ENCODE measurements around the gene KIAA0513.

Gene KIAA0513, protein sequence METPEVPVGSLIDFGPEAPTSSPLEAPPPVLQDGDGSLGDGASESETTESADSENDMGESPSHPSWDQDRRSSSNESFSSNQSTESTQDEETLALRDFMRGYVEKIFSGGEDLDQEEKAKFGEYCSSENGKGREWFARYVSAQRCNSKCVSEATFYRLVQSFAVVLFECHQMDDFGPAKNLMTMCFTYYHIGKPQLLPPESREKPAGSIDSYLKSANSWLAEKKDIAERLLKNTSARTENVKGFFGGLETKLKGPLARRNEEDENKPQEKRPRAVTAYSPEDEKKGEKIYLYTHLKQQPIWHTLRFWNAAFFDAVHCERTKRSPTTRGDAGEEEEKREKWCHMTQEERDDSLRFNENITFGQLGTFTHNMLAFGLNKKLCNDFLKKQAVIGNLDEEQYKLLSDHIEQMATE

DNA sequence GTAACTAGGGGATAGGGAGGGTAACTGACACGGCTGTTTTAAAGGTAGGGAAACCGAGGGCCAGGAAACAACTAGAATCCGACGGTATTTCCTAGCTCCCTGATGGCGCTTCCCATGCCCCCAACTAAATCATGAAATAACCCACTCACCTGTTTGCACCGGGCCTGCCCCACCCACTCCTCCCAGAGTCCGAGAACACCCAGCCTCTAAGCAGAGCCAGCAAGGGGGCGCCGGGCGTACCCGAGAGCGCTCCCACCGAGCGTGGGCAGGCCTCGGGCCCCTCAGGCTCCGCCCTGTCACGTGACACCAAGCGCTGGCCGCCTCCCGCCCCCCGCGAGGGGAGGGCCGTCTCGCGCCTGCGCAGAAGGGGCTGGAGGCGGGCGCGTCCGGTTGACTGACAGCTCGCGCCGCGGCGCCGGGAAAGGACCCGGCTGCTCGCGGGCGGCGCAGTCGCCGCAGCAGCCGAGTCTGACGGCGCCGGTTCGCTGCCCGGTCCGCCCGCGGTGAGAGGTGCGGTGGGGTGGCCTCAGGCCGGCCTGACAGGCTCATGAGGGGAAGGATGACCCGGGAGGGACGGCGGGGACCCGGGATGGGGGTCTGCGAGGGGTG is at the start of gene KIAA0513:
Gene KIAA0513 (plus strand): TSS at position 447 of the 609 bp plus-strand sequence. CDS start 39,277 bp downstream, outside the sequence.
- peak; percentile 97 for DNase-seq (ENCODE audit: low read depth)

GRCh38 chr16:84979516-84979915 is 48.1 kb upstream of the KIAA0513 start:
- no peak for DNase-seq (ENCODE audit: low read depth)

DNA sequence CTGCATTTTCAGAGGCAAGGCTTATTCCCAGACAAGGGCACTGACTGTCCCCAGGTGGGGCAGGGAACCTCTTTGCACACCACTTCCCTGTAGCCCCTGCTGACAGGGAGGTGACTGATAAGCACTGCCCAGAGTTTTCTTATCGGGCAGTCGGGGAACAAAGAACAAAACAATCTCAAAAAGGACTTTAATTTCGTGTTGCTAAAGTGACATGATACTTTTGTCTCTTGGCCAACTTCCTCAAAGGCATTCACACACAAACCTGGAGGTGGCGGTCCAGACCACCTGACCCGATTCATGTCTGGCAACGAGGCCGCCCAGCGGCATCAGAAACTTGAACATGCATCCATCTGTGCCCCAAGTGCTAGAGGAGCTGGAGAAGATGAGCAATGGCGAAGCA is 45.2 kb upstream of the KIAA0513 start:
- DNase-seq (ENCODE audit: low read depth), result no peak

DNA sequence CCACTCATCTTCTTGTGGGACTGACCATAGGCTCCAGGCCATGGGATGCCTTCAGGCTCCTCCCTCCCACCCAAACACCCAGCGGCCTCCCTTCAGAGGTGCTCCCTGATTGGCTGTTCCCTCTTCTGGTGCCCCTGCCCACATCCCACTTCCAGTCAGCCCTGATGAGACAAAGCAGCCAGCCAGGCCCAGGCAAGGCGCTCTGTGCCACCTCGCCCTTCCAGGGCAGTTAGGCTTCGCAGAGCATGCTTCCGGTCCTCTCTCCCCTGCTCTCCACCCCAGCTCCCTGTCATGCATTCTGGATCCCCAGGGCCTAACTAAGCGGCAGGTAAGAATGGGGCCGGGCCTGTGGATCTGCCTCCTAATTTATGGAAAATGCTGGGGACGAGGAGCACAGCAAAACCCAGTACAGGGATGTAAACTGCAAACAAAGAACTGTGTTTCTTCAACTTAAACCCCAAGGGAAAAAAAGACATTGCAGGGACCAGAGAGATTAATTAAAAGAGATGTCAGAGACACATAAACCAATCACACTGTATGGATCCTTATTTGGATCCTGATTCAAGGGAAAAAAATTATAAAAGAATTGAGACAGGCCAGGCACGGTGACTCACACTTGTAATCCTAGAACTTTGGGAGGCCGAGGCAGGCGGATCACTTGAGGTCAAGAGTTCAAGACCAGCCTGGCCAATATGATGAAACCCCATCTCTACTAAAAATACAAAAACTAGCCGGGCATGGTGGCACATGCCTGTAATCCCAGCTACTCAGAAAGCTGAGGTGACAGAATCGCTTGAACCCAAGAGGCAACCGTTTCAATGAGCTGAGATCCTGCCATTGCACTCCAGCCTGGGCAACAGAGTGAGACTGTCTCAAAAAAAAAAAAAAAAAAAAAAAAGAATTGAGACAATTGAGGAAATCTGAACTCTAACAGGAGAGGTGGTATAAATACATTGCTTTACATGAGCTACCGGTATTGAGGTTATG is 42.2 kb upstream of the KIAA0513 start:
- DNase-seq (ENCODE audit: low read depth), result no peak

- DNase-seq (ENCODE audit: low read depth), result no peak
Measured at GRCh38 chr16:84986102-84986501, 41.5 kb upstream of the KIAA0513 start.

- no peak for DNase-seq (ENCODE audit: low read depth)
Measured at GRCh38 chr16:84986879-84987278, 40.7 kb upstream of the KIAA0513 start.

- no peak for DNase-seq (ENCODE audit: low read depth)
Measured at GRCh38 chr16:84988328-84989080, 39.1 kb upstream of the KIAA0513 start.

- DNase-seq (ENCODE audit: low read depth), result no peak
Measured at GRCh38 chr16:84989749-84990620, 37.6 kb upstream of the KIAA0513 start.

DNA sequence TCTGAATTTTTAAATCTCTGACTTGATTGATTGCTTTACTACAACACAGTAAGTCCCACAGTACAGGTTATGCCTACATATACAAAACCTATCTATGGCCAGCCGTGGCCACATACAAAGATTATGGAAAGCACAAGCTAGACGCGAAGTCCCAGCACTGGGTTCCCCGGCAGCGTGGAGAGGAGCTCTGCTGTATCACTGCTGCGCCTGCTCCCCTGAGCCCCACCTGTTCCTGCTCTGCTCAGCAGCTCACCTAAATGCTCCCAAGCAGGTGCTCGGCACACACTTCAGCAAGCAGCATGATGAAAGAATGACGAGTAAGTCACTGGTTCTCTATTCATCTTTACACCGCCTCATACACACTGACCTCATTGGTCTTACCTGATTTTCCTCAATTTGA is 36.8 kb upstream of the KIAA0513 start:
- DNase-seq (ENCODE audit: low read depth), result no peak

- DNase-seq (ENCODE audit: low read depth), result no peak
Measured at GRCh38 chr16:84992717-84993075, 34.9 kb upstream of the KIAA0513 start.

GRCh38 chr16:84993926-84994325 is 33.7 kb upstream of the KIAA0513 start:
- DNase-seq (ENCODE audit: low read depth), result no peak

DNA sequence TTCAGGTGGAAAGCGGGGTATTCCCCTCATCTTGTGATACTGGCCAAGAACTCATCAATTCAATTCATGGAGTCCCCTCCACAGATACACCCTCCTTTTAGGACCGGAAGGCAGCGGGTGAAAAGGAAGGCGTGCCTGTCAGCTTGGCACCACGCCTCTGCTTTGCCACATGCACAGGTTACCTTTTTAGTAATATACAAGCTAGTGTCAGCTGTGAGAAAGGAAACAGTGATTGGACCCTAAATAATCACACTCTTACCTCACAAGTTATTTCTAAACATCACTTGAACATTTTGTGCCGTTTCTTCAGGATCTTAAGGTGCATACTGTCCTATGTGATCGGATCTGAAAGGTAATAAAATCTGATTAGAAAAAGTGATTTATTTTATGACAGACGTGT is 31.9 kb upstream of the KIAA0513 start:
- no peak for DNase-seq (ENCODE audit: low read depth)

DNA sequence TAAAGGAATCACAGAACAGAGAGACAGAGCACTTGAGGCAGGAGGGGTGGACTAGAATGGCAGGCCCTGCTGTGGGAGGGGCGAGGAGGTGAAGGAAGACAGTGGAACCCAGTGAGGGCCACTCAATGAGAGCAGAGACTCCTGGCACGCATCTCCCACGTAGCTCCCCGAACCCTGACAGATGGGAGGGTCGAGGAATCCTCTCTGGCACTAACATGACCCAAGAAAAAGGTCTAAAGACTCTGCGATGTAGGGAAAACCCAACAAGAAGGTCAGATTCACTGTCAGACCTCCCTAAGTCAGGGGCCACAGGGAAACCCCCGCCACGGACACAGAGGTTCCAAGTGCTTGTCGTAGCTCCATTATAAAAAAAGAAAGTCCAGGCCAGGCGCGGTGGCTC is 31.2 kb upstream of the KIAA0513 start:
- no peak for DNase-seq (ENCODE audit: low read depth)

- DNase-seq (ENCODE audit: low read depth), result no peak
Measured at GRCh38 chr16:84999200-84999599, 28.4 kb upstream of the KIAA0513 start.

DNA sequence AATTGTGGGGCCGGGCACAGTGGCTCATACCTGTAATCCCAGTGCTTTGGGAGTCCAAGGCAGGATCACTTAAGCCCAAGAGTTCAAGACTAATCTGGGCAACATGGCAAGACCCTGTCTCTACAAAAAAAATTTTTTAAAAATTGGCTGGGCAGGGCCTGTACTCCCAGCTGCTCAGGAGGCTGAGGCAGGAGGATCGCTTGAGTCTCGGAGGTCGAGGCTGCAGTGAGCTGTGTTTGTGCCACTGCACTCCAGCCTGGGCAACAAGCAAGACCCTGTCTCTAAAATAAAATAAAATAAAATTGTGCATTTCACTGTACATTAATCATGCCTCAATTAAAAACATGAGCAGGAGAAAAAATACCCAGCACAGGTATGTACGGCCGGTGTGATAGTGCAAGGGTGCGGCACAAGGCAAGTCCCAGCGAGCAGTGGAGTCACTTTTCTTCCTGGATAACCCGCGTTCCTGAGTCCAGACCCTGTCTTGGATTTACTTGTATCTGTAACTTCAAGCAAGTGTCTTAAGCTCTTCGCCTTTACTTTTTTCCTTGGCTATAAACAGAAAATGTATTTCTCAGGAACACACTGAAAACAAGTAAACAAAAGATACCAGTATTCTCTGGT is 27.6 kb upstream of the KIAA0513 start:
- DNase-seq (ENCODE audit: low read depth), result no peak

DNA sequence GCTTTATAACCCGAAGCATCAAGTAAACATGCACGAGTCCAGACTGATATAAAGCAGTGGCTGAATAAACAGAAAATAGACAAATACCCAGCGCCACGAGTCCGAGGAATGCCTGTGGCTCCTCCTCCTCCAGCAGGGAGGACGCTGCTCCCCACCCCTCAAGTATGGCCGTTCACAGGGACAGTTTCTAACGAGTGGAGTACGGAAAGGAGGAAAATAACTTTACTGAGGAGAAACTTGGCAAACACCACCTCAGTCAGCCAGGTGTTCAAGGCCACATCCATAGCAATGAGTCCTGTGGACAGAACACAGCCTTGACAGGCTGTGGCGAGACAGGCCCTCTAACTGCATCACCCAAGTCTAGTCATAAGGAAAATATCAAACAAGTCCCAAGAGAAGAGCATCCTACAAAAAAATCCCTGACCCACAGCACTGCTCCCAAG is 25.5 kb upstream of the KIAA0513 start:
- no peak for DNase-seq (ENCODE audit: low read depth)

- no peak for DNase-seq (ENCODE audit: low read depth)
Measured at GRCh38 chr16:85002608-85003007, 25.0 kb upstream of the KIAA0513 start.

- no peak for DNase-seq (ENCODE audit: low read depth)
Measured at GRCh38 chr16:85003076-85003475, 24.5 kb upstream of the KIAA0513 start.

- DNase-seq (ENCODE audit: low read depth), result no peak
Measured at GRCh38 chr16:85003725-85004586, 23.6 kb upstream of the KIAA0513 start.

Data from activated T-cell treated with anti-CD3 and anti-CD28 coated beads for 48 hours (primary cell).